Bone marrow (tissue), 2 donors: ENCODE results near the gene ZNF217.
"Not testable (repeated sequence)": the region's sequence is repeated elsewhere in the genome, so short reads cannot be mapped to it uniquely, and the experiment has no call there.

Experiments
- DNase-seq, 2 donors: peaks; one replicate each; lab custom pipeline; 2025; lab: John Stamatoyannopoulos, UW

Gene ZNF217

DNA sequence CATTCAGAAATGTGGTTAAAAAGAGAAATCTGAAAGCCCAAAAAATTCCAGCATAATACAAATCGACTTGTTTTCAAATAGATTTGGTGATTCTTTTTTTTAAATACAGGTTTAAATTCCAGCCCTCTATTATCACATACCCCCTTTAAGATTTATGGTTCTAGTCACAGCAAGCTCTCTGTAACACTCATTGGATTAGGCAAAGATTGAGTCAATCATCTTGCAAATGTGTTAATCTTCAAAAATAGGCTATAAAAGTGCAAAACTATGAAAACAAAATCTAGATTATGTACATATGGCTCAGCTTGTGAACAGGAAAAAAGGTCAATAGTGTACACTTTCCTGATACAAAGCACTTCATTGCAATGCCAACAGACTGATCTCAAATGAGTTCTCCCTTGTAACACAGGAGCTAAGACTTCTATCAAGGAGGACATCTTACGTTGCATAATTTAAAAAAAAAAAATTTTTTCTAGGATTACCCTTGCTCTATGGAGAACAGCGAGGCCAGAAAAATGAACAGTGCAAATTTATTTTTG is 26.2 kb downstream of the ZNF217 start:
- DNase-seq: no peak

DNA sequence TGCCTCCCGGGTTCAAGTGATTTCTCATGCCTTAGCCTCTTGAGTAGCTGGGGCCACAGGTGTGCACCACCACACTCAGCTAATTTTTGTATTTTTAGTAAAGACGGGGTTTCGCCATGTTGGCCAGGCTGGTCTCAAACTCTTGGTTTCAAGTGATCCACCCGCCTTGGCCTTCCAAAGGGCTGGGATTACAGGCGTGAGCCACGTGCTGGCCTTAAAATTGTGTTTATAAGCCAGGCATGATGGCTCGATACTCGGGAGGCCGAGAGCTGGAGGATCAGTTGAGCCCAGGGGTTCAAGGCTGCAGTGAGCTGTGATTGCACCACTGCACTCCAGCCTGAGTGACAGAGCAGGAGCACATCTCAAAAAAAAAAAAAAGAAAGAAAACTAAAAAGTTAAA is 27.0 kb downstream of the ZNF217 start:
- DNase-seq: not testable (repeated sequence)

DNA sequence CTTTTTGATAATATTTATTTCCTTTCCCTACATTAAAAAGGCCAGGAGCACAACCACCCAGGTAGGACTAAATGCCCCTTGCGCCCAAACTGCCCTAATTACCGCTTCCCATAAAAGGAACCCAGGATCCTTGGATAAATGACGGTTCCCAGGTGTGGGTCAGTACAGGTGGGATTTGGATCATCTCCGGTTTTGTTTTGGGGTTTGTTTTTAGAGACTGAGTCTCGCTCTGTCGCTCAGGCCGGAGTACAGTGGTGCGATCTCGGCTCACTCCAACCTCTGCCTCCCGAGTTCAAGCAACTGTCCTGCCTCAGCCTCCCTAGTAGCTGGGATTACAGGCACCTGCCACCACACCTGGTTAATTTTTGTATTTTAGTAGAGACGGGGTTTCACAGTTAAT is 28.4 kb downstream of the ZNF217 start:
- no peak for DNase-seq

DNA sequence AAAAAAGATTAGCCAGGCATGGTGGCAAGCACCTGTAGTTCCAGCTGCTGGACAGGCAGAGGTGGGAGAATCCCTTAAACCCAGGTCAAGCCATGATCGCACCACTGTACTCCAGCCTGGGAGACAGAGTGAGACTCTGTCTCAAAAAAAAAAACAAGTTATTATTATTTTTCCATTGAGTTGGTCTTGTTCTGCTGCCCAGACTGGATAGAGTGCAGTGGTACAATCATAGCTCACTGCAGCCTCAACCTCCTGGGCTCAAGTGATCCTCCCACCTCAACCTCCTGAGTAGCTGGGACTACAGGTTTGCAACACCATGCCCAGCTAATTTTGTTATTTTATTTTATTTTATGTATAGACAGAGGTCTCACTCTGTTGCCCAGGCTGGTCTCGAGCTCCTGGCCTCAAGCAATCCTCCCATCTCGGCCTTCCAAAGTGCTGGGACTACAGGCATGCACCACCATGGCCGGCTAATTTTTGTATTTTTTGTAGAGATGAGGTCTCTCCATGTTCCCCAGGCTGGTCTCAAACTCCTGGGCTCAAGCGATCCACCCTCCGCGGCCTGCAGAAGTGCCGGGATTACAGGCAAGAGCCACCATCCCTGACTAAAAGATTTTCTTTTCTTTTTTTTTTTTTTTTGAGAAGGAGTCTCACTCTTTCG is 31.4 kb downstream of the ZNF217 start:
- DNase-seq: not testable (repeated sequence)

DNA sequence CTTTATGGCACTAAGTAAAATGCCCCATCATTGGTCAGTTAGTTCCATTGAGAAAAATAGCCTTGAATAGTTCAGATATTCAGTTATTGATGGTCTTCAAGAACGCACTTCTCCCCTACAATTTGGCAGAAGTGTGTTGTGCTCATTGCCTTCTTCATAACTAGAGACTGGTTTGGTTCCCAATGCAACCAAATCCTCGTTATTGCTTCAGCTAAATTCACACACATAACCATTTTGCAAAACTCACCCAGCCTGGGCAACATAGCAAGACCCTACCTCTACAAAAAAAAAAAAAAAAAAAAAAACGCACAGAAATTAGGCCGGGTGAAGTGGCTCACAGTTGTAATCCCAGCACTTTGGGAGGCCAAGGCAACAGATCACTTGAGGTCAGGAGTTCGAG is 32.1 kb downstream of the ZNF217 start:
- no peak for DNase-seq

DNA sequence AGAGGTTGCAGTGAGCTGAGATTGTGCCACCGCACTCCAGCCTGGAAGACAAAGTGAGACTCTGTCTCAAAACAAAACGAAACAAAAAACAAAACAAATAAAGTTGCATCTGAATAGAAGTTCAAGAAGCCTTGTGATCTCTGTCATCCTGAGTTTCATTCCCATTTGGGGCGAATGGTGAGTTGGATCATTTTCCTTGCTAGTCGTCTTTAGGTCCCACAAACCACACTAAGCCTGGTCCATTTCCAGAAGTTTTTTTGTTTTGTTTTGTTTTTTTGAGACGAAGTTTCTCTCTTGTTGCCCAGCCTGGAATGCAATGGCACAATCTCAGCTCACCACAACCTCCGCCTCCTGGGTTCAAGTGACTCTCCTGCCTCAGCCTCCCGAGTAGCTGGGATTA is 33.8 kb downstream of the ZNF217 start:
- DNase-seq: no peak

DNA sequence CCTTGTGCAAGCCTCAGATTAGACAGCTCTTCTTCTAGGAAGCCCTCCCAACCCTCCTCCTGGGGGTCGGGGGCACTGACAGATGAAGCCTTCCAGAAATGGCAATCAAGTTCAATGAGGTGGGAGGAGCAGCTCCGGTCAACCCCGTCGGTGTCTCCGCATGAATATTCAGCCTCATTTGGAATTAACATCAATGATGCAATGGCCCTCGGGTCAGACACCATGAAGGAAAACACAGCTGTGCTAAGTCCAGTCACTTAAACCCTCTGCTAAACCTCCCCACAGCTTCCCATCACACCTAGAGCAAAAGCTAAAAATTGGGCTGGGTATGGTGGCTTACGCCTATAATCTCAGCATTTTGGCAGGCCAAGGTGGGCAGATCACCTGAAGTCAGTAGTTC is 36.5 kb downstream of the ZNF217 start:
- DNase-seq: no peak

DNA sequence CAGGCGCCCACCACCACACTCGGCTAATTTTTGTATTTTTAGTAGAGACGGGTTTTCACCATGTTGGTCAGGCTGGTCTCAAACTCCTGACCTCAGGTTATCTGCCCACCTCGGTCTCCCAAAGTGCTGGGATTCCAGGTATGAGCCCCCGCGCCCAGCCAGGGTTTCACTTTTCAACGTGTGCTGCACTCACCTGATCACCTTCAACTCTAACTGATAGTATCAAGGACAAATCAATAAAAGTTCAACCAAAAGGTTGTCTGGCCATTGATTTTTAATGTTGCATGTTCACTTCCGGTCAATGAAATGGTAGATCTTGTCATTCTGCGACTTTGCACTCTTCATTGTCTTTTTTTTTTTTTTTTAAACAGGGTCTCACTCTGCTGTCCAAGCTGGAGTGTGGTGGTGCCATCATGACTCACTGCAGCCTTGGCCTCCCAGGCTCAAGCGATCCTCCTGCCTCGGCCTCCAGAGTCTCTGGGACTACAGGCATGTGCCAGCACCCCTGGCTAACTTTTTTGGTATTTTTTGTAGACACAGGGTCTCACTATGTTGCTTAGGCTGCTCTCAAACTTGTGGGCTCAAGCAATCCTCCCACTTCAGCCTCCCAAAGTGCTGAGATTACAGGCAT is 37.3 kb downstream of the ZNF217 start:
- no peak for DNase-seq

DNA sequence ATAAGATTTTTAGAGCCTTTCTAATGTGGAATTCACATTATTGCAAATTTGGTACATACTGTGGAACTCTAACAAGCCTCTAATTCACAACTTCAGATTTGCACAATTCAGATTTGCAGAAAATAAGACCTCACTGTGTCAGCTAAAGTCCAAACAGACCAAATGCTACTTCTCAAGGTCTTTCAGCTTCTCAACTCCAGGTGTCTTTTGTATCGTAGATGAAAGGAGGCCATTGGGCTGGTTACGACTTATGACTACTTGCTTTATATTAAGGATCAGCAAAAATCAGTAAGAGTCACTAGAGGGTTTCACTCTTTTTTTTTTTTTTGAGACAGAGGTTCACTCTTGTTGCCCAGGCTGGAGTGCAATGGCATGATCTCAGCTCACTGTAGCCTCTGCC is 37.8 kb downstream of the ZNF217 start:
- no peak for DNase-seq

DNA sequence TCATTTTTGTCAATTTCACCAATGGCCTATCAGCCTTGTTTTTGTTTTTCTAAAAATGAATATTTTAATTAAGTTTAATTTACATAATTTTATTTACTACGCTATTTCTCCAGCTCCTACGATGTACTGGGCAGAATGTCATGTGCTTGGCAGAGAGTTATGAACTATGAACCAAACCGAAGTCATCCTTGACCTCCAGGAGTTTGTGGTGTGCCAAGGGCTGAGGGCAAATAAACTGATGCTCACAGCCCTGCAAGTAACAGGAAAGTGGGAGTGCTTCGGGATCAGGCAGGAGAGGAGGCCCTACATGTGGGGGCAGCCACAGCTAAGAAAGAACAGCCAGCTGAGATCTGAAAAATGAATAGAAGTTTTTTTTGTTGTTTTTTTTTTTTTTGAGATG is 38.6 kb downstream of the ZNF217 start:
- no peak for DNase-seq

DNA sequence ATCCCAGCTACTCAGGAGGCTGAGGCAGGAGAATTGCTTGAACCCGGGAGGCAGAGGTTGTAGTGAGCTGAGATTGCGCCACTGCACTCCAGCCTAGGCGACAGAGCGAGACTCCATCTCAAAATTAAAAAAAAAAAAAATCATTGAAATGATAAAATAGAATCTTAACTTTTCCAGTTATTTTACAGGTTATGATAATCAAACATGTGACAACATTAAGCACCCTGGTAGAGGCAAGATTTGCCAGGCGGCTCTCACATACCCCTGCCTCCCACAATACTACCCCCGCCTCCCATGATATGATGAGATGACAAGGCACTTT is 41.1 kb downstream of the ZNF217 start:
- not testable (repeated sequence) for DNase-seq

DNA sequence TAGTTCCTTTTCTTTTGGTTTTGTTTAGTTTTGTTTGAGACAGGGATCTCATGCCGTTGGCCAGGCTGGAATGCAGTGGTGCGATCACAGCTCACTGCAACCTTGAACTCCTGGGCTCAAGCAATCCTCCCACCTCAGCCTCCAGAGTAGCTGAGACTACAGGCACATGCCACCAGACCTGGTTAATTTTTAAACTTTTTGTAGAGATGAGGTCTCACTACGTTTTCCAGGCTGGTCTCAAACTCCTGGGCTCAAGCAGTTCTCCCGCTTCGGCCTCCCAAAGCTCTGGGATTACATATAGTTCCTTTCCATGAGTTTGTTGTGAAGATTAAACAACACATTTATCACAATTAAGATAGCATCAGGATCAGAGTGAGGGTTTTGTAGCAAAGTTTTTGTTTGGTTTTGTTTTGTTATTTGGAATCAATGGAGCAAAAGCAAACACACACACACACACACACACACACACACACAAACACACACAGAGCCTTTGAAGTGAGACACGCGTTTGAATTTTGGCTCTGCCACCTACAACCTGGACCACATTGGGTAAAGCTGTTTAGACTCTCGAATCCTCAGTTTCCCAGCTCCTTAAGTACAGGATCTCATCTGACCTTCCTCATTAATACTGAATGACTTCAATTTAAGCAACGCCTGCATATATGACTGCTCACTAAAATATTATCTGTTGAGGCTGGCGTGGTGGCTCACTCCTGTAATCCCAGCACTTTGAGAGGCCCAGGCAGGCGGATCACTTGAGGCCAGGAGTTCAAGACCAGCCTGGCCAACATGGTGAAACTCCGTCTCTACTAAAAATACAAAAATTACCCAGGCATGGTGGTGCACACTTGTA is 41.7 kb downstream of the ZNF217 start:
- not testable (repeated sequence) for DNase-seq

DNA sequence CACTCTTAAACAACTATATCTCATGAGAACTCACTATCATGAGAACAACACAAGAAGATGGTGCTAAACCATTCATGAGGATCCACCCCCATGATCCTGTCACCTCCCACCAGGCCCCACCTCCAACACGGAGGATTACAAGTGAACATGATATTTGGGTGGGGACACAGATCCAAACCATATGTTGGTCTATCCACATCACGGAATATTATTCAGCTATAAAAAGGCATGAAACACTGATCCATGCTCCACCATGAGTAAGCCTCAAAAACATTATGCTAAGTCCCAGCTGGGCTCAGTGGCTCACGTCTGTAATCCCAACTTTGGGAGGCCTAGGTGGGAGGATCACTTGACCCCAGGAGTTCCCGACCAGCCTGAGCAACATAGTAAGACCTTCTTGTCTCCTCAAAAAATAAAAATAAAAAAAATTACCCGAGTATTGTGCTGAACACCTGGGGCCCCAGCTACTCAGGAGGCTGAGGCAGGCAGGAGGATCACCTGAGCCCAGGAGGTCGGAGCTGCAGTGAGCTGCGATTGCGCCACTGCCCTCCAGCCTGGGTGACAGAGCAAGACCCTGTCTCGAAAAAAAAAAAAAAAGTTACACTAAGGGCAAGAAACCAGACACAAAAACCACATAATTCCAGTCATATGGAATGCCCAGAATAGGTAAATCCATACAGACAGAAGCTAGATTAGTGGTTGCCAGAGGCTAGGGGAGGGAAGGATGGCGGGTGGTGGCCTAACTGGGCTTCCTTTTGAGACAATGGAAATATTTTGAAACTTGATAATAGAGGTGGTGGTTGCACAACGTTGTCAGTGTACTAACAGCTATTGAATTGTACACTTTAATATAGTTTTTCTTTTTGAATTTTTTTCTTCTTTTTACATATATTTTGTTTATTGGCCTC is 43.1 kb downstream of the ZNF217 start:
- DNase-seq: no peak

DNA sequence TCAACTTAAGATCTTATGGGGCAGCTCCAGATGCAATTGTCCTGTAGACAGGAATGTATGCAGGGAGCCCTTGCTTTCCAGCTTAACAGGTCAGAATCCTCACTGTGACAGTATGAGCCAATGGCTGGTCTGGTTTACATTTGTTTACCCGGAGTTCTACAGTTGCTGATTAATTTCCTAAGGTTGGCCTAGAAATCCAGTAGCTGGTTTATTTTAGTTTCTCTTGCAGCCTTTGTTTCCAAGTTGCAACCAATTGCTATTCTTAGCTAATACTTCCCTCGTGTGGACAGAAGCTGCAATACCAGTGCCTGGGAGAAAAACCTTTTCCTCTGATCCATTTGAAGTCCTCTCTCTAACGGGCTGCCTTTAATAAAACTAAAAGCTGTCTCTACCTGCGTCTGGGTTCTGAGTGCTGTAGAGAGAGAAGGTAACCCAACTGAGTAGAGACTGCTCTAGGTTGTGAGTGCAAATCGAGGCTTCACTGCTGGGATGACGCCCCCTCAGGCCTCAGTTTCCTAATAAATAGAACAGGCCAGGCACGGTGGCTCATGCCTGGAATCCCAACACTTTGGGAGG is 45.9 kb downstream of the ZNF217 start:
- peak in 1 of 2 donors; percentile 24 for DNase-seq

DNA sequence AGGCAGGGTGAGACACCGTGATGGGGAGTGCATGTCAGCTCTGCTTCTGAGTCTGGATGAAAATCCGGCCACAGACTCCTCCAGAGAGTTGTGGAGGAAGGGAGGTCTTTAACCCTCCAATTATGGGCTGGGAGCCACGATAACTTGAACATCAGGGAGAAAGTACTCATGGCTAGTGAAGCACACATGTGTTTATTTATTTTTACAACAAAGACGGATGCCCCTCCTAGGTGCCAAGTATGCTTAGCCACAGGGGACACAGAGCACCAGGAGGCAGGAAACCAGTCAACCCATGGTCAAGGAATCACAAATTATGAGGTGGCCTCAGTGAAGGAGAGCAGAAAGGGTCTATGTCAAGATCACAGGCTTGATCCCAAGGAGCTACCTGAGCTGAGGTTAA is 54.1 kb downstream of the ZNF217 start:
- DNase-seq: no peak

DNA sequence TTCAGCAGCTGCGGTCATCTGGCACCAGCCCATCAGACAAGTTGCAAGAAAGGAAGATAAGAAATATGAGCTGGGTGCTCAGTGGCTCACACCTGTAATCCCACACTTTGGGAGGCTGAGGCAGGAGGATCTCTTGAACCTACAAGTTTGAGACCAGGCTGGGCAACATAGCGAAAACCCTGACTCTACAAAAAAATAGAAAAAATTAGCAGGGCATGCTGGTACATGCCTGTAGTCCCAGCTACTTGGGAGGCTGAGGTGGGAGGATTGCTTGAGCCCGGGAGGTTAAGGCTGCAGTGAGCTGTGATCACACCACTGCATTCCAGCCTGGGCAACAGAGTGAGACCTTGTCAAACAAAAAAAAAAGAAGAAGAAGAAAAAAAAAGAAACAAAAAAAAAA is 57.3 kb downstream of the ZNF217 start:
- DNase-seq: not testable (repeated sequence)

DNA sequence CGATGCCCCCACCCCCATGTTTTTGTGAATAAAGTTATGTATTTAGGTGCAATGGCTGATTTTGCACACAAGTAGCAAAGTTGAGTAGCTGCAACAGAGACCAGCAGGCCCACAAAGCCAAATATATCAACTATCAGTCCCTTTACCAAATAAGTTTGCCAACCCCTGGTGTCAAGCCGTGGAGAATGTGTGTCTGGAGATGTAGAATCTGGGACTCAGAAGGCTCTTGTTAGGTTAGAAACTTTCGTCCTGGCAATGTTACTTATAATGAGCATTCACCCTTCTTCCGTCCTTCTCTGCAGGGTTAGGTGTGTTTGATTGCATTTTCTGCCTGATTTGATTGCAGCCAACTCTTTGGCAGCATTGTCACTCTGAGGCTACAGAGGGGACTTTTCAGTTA is 57.8 kb downstream of the ZNF217 start:
- DNase-seq: no peak

DNA sequence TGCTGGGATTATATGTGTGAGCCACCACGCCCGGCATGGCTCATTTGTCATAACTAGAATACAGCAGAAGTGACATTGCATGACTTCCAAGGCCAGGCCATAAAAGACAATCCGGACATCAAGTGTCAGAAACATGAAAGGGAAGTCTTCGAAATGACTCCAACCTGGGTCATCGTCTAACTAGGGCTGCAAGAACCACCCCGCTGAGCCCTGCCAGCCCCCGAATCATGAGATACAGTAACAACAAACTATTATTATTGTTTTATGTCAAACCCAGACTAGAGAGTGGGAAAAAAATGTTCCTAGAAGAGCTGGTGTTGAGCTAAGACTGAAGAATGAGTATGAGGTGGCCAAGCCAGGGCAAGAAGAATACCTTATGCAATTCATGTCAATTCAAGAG is 59.6 kb downstream of the ZNF217 start:
- no peak for DNase-seq

DNA sequence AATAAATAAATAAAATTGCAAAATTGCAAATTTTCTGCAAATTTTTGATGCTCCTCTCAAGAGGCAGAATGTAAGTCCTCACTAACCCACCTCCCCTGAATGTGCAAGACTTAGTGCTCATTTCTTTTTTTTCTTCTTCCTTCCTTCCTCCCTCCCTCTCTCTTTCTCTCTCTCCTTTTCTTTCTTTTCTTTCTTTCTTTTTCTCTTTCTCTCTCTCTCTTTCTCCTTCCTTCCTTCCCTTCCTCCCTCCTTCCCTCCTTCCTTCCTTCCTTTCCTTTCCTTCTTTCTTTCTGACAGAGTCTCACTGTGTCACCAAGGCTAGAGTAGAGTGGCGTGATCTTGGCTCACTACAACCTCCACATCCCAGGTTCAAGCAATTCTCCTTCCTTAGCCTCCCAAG is 60.1 kb downstream of the ZNF217 start:
- DNase-seq: no peak

DNA sequence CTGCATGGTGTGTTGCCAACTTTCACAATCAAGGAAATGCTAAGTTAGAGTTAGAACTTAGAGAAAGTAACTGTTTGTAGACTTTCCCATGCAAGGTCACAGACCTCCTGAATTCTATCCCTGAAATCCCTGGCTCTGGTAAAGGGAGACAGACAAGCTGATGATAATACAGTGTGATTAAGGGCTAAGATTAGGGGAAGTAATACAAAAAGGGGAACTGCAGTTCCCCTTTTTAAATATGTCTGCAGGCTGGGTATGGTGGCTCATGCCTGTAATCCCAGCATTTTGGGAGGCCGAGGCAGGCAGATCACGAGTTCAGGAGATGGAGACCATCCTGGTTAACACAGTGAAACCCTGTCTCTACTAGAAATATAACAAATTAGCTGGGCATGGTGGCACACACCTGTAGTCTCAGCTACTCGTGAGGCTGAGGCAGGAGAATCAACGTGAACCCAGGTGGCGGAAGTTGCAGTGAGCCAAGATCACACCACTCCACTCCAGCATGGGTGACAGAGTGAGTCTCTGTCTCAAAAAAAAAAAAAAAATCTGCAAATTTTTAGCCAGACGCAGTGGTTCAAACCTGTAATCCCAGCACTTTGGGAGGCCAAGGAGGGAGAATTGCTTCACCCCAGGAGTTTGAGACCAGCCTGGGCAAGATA is 60.9 kb downstream of the ZNF217 start:
- DNase-seq: peak in 1 of 2 donors; percentile 22

DNA sequence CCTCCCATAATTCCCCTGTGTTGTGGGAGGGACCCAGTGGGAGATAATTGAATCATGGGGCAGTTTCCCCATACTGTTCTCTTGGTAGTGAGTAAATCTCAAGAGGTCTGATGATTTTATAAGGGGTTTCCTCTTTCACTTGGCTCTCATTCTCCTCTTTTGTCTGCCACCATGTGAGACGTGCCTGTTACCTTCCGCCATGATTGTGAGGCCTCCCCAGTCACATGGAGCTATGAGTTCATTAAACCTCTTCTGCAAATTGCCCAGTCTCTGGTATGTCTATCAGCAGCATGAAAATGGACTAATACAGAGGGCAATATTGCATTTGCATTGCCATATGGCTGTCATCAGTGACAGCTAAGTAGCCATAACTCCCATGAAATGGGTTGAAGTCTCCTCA is 63.2 kb downstream of the ZNF217 start:
- DNase-seq: no peak
